Activated CD8-positive, alpha-beta memory T cell treated with anti-CD3 and anti-CD28 coated beads, Interleukin-2, amount 50 U/mL, for 24 hours (primary cell): ENCODE measurements around the gene CFP.

Source experiments
- DNase-seq: peaks from one replicate; pipeline ENCODE4 v3.0.0-alpha.2; 2020; ENCODE audit errors: extremely low read depth

CFP gene

DNA sequence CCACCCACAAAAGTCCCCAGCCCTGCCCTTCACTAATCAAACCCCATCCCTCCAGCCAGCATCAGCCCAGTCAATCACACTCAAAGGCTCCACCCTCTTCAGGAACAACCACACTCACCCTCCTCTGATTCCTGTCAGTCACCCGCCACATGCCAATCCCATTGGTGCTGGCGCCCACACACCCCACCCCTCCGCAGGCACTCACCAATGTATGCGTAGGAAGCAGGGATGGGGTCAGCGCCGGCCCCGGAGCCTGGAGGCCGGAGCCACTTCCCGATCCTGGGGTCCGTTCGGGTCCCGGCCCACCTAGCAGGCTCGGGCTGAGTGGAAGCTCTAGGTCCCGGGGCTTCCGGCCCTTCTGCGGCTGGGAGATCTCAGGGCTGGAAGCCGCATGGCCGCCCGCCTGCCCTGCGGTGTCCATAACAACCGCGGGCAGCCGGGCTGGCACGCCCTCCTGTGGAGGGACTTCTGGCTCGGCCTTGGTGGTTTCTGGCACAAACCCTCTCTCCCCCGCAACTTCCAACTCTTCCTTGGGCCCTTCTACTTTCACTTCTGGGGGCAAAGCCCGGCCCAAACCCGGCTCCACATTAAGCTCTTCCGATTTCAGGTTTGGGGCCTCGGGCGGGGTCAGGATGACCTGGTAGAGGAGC is 7.9 kb upstream of the CFP start:
- DNase-seq, result no peak

DNA sequence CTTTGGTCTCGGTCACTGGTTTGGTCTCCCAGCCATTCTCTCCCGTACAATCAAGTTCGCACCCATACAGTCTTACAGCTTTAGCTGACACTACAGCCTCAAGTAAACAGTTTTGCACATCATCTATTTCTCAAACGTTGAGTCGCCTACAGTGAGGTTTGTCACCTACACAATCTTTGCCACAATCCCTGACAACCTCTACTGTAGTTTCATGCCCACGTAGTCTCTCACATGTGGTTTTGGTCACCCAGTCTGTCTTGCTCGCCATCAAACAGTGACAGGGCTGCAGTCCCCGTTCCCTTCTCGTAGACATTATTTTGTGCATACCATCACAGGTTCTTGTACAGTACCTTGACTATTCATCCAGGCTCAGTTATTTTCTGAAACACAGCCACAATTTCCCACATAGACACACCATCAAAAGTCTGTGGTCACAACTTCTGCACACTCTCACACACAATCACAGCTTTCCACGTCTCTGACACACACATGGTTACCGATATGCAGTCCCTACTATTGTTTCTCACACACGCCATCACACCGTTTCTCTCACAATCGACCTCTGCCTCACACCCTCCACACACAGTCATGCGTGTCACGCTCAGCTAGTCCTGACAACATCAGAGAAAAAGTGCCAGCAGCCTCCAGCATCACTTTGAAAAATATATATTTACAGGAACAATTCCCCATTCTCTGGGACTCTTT is 5.3 kb upstream of the CFP start:
- no peak for DNase-seq

DNA sequence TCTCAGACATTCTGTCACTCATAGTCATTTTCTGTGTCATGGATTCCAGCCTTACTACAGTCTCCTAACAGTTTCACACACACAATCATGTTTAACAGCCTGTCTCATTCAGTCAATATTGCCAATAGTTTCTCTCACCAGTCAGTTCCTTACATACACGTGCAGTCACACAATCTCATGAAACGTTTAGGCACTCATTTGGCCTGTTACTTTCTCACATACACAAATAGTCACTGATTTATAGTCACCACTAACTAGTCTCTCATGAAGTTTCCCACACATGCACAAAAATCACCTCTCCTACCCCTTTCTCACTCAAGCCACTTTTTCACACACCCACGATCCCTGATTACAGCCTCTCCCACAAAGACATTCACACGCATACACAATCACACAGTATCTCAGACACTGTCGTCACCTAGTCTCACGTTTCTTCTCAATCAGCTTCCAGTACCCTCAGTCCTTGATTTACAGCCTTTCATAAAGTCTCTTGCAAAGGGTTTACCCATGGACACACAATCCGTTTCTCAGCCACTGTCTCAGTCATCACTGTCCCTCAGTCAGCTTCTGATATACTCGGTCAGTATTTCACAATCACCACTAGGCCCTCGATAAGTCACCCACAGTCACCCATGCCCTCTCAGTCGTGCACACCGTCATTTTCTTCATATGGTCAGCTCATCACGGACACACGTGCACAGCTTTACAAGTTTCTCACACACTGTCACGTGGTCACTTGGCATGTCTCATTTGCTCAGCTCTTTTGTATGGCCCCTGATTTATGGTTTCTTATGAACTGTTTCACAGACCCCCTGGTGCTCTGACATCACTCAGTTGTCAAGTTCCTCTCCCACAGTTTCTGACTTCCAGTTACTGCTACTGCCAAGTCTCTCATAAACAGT is 4.2 kb upstream of the CFP start:
- DNase-seq, result no peak

DNA sequence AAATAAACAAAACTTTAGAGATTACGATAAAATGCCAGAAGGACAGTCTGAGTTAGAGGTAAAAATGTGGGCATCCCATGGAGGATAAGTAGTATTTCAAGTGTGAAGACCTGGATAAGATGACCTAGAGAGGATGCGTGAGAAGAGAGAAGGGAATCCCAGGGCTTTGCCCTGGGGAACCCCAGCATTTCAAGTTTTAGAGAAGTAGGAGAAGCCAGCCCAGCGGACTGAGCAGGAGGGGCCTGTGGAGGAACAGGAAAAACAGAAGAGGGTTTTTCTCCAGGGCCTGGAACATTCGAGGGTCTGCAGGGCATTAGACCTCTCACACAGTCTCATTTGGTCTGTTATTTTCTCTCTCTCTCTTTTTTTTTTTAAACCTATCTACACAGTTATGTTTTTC is 2.9 kb upstream of the CFP start:
- no peak for DNase-seq

DNA sequence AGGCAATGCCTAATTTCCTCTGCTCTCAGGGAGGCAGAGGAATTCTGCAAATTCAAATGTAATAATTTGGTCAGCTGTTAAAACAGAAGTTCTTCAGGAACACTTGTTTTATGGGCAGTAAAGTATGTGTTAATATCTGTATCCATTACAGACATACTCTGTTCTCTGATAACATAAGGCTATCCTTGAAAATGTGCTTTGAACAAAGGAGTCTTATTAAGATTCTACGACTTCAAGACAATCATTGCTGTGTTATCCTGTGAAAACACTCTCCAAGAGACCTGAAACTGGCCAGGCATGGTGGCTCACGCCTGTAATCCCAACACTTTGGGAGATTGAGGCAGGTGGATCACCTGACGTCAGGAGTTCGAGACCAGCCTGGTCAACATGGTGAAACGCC is 1.9 kb upstream of the CFP start:
- DNase-seq, result no peak

DNA sequence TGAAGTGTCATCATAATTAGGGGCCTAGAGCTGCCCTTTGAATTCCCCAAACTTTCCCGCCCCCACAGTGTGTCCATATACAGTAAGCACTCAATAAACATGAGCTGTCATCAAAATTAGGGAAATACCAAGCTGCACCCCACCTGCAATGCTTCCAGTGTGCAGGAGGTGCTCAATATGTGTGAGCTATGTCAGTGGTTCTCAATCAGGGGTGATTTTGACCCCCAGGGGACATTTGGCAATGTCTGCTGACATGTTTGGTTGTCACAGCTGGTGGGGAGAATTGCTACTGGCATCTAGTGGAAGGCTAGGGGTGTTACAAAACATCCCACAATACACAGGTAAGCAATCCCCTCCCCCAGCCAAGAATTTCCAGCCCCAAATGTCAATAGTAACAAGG is 748 bp downstream of the CFP start:
- no peak for DNase-seq

DNA sequence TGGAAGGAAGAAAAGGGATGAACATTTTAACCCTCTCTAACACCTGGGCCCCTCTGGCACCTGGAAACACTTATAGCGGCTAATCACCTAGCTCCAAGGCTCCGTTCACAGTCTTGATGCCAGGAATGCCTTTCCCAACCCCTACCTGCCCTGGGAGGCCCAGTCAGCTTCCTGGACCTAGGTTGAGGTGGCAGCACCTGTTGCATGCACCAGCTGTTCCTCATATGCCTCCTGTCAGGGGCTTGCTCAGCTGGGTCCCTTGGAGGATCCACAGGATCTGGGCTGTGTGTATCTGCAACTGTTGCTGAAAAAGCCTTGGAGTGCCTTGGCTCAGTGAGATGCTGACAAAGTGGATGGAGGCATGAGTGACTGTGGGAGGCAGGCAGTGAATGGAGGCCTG is 4.4 kb downstream of the CFP start:
- DNase-seq, result no peak

DNA sequence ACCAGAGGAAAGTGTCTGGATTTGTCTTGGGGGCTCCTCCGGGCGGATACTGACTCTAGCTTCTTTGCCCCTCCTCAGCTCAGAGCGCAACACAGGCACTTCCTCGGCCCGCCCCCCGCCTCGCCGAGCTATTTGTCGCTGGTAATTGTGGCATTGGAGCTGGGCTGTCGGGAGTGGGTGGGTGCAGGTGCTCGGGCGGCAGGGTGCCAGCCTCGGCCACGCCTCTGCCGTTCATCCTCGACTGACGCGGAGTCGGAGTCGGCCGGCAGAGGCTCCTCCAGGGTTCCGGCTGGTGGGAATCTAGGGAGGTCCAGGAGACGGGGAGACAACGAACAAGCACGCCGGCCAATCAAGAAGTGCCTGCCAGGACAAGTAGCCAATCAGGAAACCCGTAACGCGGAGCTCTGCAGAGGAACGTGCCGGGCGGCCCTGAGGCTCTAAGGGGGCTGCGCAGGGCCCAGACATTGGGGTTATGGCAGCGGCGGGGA is 6.1 kb downstream of the CFP start:
- DNase-seq, result no peak

DNA sequence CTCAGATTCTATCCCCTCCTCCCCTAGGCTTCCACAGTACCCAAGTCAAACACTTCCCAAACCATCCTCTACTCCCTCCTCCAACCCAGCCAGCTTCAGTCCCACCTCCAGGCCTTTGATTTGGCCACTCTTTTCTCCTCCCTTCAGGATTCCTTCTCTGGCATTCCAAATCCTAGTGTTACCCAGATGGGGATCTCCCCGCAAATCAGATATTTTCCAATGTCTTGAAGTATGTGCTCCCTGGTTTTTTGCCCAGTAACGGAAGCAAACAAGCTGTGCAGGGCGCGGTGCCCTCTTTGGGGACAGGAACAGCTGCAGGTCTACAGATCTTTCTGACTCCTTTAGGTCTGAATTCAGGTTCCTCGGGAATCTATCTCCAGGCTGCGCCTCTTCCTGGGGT is 7.9 kb downstream of the CFP start:
- DNase-seq, result no peak

DNA sequence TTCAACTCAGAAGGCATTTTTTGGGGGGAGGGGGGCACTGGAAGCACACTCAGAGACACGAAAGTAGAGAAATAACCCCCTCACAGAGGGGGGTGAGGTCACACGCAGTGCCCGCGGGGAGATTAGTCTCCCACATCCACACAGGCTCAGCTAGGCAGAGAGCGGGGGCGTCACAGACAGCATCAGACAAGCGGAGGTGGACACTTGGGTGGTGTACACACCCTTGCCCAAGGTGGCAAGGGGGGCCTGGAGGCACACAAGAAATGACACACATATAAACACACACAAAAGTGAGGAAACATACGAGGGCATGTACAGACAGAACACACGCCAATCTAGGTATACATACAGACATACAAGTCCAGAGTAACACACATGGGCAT is 9.4 kb downstream of the CFP start:
- DNase-seq, result no peak

DNA sequence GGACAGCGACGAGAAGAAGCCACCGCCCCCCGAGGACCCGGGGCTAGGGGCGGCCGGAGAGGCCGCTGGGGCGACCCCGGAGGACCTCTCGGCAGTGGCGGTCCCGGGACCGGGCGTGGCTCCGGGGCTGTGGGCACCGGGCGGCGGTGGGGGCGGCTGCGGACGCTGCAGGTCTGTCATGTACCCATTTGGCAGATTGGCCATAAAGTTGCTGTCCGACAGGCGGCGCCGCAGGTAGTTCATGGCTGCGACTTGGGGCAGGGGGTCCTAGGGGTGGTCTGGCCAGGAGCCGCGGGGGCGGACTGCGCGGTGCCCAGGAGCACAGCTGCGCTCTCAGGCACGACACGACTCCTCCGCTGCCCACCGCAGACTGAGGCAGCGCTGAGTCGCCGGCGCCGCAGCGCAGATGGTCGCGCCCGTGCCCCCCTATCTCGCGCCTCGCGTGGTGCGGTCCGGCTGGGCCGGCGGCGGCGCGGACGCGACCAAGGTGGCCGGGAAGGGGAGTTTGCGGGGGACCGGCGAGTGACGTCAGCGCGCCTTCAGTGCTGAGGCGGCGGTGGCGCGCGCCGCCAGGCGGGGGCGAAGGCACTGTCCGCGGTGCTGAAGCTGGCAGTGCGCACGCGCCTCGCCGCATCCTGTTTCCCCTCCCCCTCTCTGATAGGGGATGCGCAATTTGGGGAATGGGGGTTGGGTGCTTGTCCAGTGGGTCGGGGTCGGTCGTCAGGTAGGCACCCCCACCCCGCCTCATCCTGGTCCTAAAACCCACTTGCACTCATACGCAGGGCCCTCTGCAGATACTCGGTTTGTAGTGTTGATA is 10.0 kb downstream of the CFP start, which contains the start of gene SYN1:
SYN1 (minus strand) TSS at position 372 of the 817 bp plus-strand sequence; CDS start at position 243, 129 bp downstream.
- peak; percentile 37 for DNase-seq

DNA sequence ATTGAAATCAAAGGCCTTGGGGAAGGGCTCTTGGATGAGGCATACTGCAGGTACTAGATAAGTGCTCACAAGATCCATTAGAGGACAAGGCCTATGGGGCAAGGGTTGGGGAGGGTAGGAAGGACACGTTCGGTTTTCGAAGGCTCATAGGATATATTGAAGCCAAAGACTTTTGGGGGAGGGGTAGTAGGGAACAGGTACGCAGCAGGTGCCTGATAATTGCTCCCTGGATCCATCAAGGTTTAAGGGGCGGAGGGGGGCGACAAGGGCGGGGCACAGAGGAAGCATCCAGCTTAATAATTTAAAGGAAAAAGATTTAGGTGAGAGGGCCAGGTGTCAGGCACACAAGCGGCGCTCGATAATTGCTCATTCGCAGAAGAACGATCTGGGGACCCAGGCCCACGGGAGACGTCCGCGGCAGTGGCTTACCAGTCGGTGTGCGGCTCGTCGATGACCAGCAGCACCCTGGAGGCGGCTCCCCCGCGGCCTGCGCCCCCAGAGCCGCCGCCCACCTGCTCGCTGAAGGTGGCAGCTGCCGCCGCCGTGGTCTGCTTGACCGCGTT is 10.7 kb downstream of the CFP start:
- DNase-seq, result no peak

DNA sequence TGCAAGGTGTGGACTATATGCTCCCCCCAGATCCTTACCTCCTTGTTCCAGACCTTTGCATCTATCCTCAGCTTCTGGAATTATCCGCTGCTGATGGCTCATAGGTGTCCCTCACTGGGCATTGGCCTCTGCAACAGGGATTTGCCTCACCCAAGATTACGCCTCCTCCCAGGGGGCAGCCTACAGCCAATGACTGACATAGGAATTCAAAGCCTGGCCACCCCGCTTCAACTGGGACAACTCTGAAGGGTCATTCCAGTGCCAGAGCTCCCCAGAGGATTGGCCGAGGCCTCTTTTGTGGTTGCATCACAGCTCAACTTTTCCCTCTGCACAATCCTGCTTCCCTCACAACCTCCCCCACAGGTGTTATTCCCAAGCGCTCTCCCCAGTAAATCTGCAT is 15.1 kb downstream of the CFP start:
- no peak for DNase-seq

DNA sequence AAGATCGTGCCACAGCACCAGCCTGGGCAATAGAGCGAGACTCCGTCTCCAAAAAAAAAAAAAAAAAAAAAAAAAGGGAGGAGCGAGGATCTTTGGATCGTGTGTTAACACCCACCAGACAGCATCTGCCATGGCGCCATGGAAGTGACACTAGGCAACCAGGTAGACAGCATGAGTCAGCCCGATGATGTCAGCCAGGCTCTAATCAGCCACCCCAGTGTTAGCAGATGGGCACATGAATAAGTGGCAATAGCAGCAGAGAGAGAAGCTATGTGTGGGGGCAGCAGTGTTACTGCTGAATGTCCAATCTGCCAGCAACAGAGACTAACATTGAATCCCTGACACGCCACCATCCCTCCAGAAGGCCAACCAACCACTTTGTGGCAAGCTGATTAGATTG is 16.6 kb downstream of the CFP start:
- no peak for DNase-seq

DNA sequence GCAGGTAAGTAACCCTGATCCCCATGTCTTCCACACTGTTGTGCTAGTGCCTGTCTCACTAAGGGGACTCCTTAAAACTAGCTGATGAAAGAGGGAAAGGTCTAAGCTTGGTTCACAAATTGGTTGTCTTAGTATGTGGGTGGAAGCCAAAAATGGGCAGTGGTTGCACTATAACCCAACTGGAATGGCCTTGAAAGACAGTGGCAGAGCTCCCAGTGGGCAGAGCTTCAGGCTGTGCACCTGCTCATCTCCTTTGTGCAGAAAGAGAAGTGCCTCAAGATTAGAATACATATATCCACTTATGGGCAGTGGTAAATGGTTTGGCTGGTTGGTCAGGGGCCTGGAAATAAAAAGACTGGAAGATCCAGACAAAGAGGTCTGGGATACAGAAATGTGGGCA is 17.3 kb downstream of the CFP start:
- DNase-seq, result no peak

DNA sequence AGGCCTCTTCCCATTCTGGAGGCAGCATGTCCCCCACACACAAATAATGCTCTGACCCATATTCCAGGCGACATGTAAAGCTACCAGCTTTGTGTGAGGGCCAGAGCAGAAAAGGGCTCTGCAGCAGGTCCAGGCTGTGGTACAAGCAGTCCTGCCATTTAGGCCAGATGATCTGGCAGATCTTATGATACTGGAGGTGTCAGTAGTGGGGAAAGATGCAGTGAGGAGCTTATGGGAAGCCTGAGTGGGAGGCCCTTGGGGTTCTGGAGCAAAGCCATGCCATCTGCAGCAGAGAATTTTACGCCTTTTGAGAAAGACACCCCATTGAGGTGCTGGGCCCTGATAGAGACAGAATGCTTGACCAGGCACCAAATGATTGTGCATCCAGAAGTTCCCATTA is 17.8 kb downstream of the CFP start:
- no peak for DNase-seq

DNA sequence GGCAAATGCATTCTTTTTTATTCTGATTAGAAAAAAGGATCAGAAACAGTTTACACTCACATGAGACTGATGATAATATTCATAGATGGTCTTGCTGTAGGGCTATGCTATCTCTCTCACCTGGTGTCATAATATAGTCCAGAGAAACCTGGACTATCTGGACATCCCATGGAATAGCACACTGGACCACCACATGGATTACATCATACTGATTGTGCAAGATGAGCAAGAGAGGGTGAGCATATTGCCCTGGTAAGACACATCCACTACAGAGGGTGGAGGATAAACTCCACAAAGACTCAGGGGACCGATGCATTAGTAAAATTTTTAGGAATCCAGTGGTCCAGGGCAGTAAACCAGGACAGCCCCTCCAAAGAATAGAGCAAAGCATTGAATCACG is 18.2 kb downstream of the CFP start:
- no peak for DNase-seq

DNA sequence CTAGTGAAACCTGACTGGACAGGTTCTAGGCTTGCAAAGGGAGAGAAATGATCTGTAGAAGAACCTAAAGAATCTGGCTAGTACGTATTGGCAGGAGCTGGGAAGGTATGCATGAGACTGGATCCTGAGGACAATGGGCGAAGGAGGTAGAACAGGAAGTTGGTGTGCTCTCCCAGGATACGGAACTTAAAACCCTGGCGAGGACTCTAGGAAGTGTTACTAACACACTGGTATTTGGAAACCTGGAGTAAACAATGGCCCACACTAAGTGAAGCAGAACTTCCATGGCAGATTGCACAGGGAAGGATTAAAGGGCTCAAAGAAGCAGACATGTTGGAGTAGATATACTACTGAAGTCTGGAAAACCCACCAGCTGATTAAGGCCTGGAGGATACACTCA is 19.2 kb downstream of the CFP start:
- DNase-seq, result no peak

DNA sequence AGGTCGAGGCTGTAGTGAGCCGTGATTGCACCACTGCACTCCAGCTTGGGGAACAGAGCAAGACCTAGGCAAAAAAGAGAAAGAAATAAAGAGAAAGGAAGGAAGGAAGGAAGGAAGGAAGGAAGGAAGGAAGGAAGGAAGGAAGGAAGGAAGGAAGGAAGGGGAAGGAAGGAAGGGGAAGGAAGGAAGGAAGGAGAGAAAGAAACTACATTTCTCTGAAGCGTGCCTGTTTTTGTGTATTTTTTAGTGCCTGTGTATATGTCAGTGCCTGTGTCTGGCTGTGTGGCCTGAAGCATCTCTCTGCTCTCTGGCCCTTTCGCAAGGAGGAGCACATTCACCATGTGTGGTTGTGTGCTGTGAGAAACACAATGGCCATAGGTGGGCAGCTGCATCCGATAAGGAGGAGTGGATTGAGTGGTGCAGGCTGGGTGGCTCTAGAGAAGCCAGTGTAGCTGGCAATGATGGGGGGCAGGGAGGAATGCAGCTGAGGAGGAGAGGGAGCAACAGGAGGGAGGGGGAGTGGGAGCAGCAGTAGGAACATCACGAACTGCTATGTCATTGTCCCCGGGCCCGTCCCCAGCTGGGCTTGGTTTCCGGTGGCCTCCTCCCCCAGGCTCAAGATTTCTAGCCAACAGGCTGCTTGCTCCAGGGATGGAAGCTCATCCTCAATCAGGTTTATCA is 21.5 kb downstream of the CFP start:
- no peak for DNase-seq

DNA sequence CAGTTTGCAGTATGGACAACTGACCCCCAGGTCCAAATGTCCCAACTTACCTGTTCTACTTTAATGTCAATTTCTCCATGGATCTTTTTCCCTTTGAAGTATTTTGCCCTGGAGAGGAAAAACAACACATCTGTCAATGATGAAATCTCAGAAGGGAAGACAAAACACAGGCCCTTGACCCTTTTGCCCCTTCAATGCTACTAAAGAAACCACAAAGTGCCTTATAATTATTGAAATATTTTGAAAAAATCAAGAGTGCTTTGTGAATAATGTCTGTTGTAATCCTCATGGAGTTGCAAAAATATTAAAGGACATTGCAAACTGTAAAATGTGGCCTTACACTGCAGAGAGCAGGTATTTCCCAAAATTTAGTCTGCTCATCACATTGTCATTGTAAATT is 22.6 kb downstream of the CFP start:
- DNase-seq, result no peak

DNA sequence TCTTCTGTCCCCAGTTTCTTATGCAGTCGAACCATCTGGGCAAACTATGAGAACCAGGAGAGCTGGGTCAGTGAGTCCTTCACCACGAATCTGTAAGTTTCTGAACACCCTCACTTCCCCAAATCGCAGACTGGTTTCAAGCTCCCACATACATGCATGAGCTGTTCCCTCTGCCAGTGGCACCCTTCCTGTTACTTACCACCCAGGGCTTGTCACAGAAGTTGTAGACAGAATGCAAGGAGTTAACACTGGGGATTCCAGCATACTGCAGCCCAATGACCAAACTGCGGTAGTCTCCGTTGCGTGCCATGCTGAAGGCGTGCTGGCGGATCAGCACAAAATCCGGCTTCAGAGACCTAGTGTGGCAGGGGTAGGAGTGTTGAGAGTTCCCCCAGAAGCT is 24.7 kb downstream of the CFP start:
- DNase-seq, result no peak
